Glutamatergic neuron (in vitro differentiated cells): ENCODE results near the gene FAF1. TPM values are rescaled to one million over a fixed set of nuclear protein-coding genes. Genes with fewer than 3 reads are reported as not detected.
A peak's percentile ranks its signal among the peaks of the same experiment; 100 is the strongest.

ENCODE experiments used
- DNase-seq: peaks from one replicate; pipeline ENCODE4 v3.0.0; 2022
- H3K27ac Mint-ChIP-seq: one replicate; pipeline ENCODE4 v1.8.0; 2020; ENCODE audit warnings: mild to moderate bottlenecking, mixed read lengths, inconsistent platforms; ENCODE audit not compliant: unreplicated experiment
- H3K27me3 Mint-ChIP-seq: one replicate; pipeline ENCODE4 v1.8.0; 2020; ENCODE audit warnings: mild to moderate bottlenecking, moderate library complexity, mixed read lengths, inconsistent platforms; ENCODE audit not compliant: unreplicated experiment
- H3K36me3 Mint-ChIP-seq: one replicate; pipeline ENCODE4 v1.8.0; 2020; ENCODE audit warnings: mild to moderate bottlenecking, mixed read lengths, inconsistent platforms; ENCODE audit not compliant: unreplicated experiment
- H3K4me1 Mint-ChIP-seq: one replicate; pipeline ENCODE4 v1.8.0; 2020; ENCODE audit warnings: mild to moderate bottlenecking, low read depth, mixed read lengths, inconsistent platforms; ENCODE audit not compliant: unreplicated experiment
- H3K4me3 Mint-ChIP-seq: one replicate; pipeline ENCODE4 v1.8.0; 2020; ENCODE audit warnings: mild to moderate bottlenecking, mixed read lengths, inconsistent platforms; ENCODE audit not compliant: unreplicated experiment
- H3K9me3 Mint-ChIP-seq: one replicate; pipeline ENCODE4 v1.8.0; 2020; ENCODE audit warnings: mild to moderate bottlenecking, moderate library complexity, mixed read lengths, inconsistent platforms; ENCODE audit not compliant: unreplicated experiment
- total RNA-seq: library from RNA; stranded (reverse); fragmentation: NEBNext Ultra II Directional; extraction: Animal tissue kit (Norgen Biotek cat#: 25700); gene quantifications from one replicate; pipeline ENCODE4 v1.2.1, GENCODE V29; 2021; ENCODE audit not compliant: unreplicated experiment
- TF ChIP-seq, protein P1 (sequence below): fragments of 200-600 bp; sonication (generic); IDR thresholded peaks from one replicate; pipeline ENCODE4 v1.5.0; 2021; ENCODE audit not compliant: partially characterized antibody, unreplicated experiment

Gene FAF1
- total RNA-seq, 1 donor from 2014 or later, result 57.3 TPM

DNA sequence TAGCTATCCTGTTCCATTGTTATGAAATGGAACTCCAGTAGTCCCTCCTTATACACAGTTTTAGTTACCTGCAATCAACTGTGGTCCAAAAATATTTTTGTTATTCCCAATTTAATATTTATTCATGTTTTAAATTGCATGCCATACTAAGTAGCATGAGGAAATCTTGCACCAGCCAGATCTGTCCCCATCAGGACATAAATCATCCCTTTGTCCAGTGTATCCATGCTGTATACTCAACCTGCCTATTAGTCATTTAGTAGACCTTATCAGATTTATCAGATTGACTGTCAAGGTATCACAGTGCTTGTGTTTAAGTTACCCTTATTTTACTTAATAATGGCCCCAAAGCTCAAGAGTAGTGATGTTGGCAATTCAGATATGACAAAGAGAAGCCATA, 328.9 kb downstream of the FAF1 start:
- Mint-ChIP-seq H3K9me3 (peaks cover 1% of the 10 kb centered on the region), H3K4me1 (peaks cover 7% of the 10 kb centered on the region), H3K36me3 (no peaks in the 10 kb centered on the region), H3K27me3 (no peaks in the 10 kb centered on the region), H3K4me3 (no peak overlapping the region), H3K27ac (no peak overlapping the region)
- DNase-seq, result no peak
- TF ChIP-seq, protein P1, sequence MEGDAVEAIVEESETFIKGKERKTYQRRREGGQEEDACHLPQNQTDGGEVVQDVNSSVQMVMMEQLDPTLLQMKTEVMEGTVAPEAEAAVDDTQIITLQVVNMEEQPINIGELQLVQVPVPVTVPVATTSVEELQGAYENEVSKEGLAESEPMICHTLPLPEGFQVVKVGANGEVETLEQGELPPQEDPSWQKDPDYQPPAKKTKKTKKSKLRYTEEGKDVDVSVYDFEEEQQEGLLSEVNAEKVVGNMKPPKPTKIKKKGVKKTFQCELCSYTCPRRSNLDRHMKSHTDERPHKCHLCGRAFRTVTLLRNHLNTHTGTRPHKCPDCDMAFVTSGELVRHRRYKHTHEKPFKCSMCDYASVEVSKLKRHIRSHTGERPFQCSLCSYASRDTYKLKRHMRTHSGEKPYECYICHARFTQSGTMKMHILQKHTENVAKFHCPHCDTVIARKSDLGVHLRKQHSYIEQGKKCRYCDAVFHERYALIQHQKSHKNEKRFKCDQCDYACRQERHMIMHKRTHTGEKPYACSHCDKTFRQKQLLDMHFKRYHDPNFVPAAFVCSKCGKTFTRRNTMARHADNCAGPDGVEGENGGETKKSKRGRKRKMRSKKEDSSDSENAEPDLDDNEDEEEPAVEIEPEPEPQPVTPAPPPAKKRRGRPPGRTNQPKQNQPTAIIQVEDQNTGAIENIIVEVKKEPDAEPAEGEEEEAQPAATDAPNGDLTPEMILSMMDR, result no peak

DNA sequence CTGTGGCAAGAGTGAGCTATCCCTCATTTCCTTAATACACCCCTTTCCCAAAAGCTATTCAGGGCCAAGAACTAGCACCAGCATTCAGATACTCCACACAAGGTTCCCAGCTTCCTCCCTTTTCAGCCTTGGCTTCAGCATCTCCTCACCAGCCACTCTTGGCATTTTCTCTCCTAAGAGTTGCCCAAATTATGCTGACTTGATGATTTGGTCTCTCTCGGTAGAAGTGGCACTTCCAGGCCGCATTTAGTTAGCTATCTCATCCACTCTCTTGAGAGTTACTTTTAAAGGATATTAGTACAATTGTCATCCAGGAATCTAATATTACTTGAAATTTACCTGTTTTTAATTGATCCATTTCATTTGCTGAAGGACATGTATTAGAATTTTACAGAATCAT, 337.8 kb downstream of the FAF1 start:
- TF ChIP-seq, protein P1, result no peak
- H3K4me1 Mint-ChIP-seq, result no peaks in the 10 kb centered on the region
- peaks cover 3% of the 10 kb centered on the region for H3K27me3 Mint-ChIP-seq
- H3K27ac Mint-ChIP-seq, result no peak overlapping the region
- H3K4me3 Mint-ChIP-seq, result no peak overlapping the region
- H3K36me3 Mint-ChIP-seq, result no peaks in the 10 kb centered on the region
- peaks cover 5% of the 10 kb centered on the region for H3K9me3 Mint-ChIP-seq
- no peak for DNase-seq

DNA sequence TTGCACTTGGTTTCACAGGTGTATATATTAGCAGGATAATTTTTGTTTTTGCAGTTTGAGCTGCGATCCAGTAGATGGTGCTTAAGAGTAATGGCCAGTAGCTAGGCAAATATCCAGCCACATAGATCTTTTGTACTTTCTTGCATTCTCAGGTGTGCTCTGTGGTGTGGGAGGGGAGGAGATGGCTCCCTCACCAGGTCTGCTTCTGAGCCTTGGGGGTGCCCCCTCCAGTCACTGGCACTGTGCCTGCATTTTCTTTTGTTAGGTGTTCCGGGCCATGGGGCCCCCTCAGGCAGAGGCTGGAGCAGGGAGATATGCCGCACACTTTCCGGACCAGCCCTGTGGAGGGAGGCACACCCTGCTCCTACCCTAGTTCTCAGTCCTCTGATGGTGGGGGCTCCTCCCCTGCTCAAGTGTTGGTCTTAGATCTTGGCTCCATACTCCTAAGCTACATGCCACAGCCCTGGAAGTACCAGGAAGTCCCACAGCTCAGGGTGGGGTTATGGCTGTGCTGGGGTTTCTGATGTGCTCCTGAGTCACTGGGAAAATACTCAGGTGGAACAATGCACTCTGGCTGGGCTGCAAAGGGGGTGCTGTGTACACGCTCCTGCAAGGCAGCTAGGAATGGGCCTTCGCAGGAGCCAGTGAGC, 339.3 kb downstream of the FAF1 start:
- peaks cover 3% of the 10 kb centered on the region for H3K27me3 Mint-ChIP-seq
- H3K4me3 Mint-ChIP-seq, result no peak overlapping the region
- TF ChIP-seq, protein P1, result peak; percentile 44
- DNase-seq, result no peak
- H3K36me3 Mint-ChIP-seq, result no peaks in the 10 kb centered on the region
- peaks cover 5% of the 10 kb centered on the region for H3K9me3 Mint-ChIP-seq
- no peaks in the 10 kb centered on the region for H3K4me1 Mint-ChIP-seq
- H3K27ac Mint-ChIP-seq, result no peak overlapping the region

DNA sequence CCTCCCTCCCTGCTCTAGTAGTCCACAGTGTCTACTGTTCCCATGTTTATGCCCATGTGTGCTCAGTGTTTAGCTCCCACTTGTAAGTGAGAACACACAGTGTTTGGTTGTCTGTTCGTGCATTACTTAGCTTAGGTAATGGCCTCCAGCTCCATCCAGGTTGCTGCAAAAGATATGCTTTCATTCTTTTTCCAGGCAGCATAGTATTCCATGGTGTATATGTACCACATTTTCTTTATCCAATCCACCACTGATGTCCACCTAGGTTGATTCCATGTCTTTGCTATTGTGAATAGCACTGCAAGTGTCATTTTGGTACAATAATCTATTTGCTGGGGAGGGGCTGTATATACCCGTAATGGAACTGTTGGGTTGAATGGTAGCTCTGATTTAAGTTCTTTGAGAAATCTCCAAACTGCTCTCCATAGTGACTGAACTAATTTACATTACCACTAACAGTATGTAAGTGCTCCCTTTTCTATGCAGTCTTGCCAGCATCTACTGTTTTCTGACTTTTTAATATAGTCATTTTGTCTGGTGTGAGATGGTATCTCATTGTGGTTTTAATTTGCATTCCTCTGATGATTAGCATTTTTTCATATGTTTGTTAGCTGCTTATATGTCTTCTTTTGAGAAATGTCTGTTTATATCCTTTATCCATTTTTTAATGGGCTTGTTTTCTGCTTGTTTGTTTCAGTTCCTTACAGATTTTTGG, 344.9 kb downstream of the FAF1 start:
- Mint-ChIP-seq H3K4me3 (no peak overlapping the region), H3K27me3 (no peaks in the 10 kb centered on the region), H3K4me1 (peaks cover 4% of the 10 kb centered on the region), H3K9me3 (peaks cover 2% of the 10 kb centered on the region), H3K36me3 (no peaks in the 10 kb centered on the region), H3K27ac (no peak overlapping the region)
- TF ChIP-seq, protein P1, result no peak
- no peak for DNase-seq

DNA sequence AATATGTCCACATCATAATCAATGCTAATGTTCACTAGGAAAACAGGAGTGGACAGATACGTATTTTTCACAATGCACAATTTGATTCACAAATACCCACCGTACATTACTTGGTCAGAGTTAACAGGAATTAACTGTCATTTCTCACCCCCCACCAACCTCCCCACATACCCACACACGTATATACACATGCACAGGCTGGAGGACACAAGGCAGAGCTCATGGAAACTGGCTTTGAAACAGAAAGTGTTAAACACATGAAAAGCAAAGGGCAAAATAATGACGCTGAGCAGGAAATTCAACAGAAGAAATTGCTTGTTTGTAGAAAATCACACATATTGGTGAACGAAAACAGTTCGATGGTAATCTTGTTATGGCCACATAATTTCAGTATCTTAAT, 348.4 kb downstream of the FAF1 start:
- Mint-ChIP-seq H3K4me3 (no peak overlapping the region), H3K4me1 (peaks cover 4% of the 10 kb centered on the region), H3K27ac (no peak overlapping the region)

More for the DNA sequence above, 348.4 kb downstream of the FAF1 start:
- TF ChIP-seq, protein P1, result no peak
- no peaks in the 10 kb centered on the region for H3K36me3 Mint-ChIP-seq
- no peak for DNase-seq
- H3K9me3 Mint-ChIP-seq, result peaks cover 1% of the 10 kb centered on the region
- no peaks in the 10 kb centered on the region for H3K27me3 Mint-ChIP-seq
